Airway epithelial cell (primary cell): ENCODE data around the gene E2F1. TPM values are rescaled to one million over a fixed set of nuclear protein-coding genes. Genes with fewer than 3 reads are reported as not detected.

ENCODE experiments used
- total RNA-seq: library from RNA; depleted of rRNA; stranded (reverse); fragments of >200 nt; gene quantifications from 2 replicates; pipeline ENCODE4 v1.2.3, GENCODE V29; 2015

The E2F1 gene
- 7.1 and 8.8 TPM in 2 replicates for total RNA-seq

GRCh38 chr20:33686100-33686983, at the start of gene E2F1:
Gene E2F1 (minus strand): TSS chr20:33686385. CDS start chr20:33686264, 121 bp downstream.

GRCh38 chr20:33731693-33732165, 45.5 kb upstream of the E2F1 start, which contains the start of gene ZNF341:
Gene ZNF341 (plus strand): TSS chr20:33731996. CDS start chr20:33732022, 26 bp downstream.

GRCh38 chr20:33719989-33720709, 34.0 kb upstream of the E2F1 start, which contains the start of gene PXMP4:
Gene PXMP4 (minus strand): TSS chr20:33720310. CDS start chr20:33720207, 103 bp downstream.

GRCh38 chr20:33674294-33675135, 11.7 kb downstream of the E2F1 start, which contains the start of gene NECAB3:
Gene NECAB3 (minus strand): TSS chr20:33674428. CDS start chr20:33674352, 76 bp downstream.

GRCh38 chr20:33666293-33667244, 19.6 kb downstream of the E2F1 start, which contains the start of gene ACTL10:
Gene ACTL10 (plus strand): TSS chr20:33666943. CDS start chr20:33667498, 555 bp downstream.

GRCh38 chr20:33662172-33662571, 24.0 kb downstream of the E2F1 start, which contains the start of gene C20orf144:
Gene C20orf144 (plus strand): TSS chr20:33662327. CDS start chr20:33662346, 19 bp downstream.

Other genes starting within 250 kb of the E2F1 start
- gene SNTA1, start 242.6 kb downstream of the E2F1 start, total RNA-seq = 5.2 and 5.6 TPM in 2 replicates
- gene CBFA2T2, start 196.3 kb downstream of the E2F1 start, total RNA-seq = 3.9 and 5.1 TPM in 2 replicates
- not detected in 2 replicates for gene C20orf144, start 24.1 kb downstream of the E2F1 start, total RNA-seq
- gene ACTL10, start 19.4 kb downstream of the E2F1 start, total RNA-seq = 2.8 and 3.2 TPM in 2 replicates
- gene NECAB3, start 12.0 kb downstream of the E2F1 start, total RNA-seq = 20.9 and 21.4 TPM in 2 replicates
- gene PXMP4, start 33.9 kb upstream of the E2F1 start, total RNA-seq = 4.9 TPM in 2 replicates
- 3.4 and 3.6 TPM in 2 replicates for gene ZNF341, start 45.6 kb upstream of the E2F1 start, total RNA-seq
- gene CHMP4B, start 125.0 kb upstream of the E2F1 start, total RNA-seq = 38.3 and 48.2 TPM in 2 replicates